Subcutaneous adipose tissue (tissue), 4 donors: ENCODE measurements around the gene ACOT11. TPM values are rescaled to one million over a fixed set of nuclear protein-coding genes. Genes with fewer than 3 reads are reported as not detected.

Source experiments
- total RNA-seq, 4 donors: library from RNA; depleted of rRNA; stranded (reverse); fragments of >200 nt; gene quantifications; one replicate each; pipeline ENCODE4 v1.1.0, GENCODE V29; 2016
- TF ChIP-seq, protein P1 (sequence below): fragments of 450-650 bp; IDR thresholded peaks from one replicate; pipeline ENCODE4 v1.5.1; 2016; ENCODE audit warnings: low read depth, mild to moderate bottlenecking, control low read depth, antibody characterized with exemption, moderate library complexity

ACOT11 gene
- total RNA-seq, 4 donors from 2014 or later: 1.3 to 6.6 (median 2.5) TPM

DNA sequence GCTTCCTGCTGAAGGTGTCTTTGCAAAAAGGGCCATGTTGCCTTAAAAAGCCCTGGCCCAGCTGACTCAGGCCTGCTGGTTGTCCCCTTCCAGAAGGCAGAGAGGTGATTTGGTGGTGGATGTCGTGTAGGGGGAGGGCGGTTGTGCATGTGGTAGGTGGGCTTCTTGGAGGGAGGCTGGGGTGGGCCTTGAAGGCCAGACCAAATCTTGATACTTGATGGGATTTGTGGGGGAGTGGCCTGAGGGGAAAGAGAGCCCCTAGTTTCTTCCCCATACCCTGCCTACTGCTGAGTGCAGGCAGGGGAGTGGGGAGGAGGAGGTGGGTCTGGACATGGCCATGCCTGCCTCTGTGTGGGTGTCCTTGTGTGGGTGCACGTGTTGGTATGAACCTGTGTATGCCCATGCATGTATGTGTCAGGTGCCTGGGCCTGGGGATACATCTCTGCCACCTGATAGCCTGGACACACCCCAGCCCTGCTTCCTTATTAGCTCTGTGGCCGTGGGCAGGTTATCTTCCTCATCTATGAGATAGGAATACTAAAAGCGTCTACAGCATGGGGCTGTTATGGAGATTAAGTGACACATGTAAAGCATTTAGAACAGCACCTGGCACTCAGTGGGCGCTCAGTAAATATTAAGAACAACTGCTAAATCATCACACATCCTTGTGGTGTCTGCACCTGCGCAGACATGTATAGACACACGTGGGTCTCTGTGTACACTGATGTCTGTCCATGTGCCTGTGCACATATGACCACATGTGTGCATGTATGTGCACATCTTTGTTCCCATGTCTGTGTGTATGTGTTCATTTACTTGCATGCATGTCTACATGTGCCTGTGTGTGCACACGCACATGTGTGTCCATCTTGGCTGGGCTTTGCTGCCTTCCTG lies 58.3 kb downstream of the ACOT11 start:
- TF ChIP-seq, protein P1, sequence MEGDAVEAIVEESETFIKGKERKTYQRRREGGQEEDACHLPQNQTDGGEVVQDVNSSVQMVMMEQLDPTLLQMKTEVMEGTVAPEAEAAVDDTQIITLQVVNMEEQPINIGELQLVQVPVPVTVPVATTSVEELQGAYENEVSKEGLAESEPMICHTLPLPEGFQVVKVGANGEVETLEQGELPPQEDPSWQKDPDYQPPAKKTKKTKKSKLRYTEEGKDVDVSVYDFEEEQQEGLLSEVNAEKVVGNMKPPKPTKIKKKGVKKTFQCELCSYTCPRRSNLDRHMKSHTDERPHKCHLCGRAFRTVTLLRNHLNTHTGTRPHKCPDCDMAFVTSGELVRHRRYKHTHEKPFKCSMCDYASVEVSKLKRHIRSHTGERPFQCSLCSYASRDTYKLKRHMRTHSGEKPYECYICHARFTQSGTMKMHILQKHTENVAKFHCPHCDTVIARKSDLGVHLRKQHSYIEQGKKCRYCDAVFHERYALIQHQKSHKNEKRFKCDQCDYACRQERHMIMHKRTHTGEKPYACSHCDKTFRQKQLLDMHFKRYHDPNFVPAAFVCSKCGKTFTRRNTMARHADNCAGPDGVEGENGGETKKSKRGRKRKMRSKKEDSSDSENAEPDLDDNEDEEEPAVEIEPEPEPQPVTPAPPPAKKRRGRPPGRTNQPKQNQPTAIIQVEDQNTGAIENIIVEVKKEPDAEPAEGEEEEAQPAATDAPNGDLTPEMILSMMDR: no peak

DNA sequence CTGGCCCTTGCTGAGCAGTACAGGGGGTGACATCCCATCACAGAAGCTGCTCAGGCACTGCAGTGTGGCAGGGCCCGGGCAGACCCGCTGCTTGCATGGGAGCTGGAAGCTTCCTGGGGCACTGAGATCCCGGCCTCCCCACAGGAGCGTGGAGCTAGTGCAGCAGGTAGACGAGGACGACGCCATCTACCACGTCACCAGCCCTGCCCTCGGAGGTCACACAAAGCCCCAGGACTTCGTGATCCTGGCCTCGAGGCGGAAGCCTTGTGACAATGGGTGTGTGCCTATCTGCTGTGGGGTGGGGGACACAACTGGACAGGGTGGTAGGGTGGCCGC lies 58.9 kb downstream of the ACOT11 start:
- TF ChIP-seq, protein P1: no peak

DNA sequence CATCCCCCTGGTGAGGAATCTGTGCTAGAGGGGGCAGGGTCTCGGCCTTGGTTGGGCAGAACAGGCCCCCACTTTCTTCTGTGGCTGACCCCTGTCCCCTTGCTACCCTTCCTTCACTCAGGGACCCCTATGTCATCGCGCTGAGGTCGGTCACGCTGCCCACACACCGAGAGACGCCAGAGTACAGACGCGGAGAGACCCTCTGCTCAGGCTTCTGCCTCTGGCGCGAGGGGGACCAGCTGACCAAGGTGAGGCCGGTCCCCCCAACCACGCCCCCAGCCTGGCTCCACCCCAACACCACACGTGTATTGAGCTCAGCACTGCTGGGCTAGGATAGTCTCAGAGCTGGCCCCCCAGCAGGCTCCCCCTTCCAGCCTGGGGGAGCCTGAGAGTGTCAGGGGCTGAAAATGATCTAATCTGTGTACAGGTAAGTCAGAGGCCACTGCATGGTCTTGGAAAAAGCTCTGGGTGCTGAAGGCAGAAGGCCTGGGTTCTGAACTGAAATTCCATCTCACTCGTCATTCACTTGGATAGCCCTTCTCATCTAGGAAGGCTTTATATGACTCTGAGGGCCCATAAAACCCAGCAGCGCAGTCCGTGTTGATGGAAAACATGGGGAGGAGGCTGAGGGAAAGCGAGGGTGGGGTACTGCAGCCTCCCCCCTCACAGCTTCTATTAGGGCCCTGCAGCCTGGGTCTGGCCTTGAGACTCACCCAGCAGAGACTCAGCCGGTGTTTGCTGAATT lies 60.0 kb downstream of the ACOT11 start:
- TF ChIP-seq, protein P1: no peak

DNA sequence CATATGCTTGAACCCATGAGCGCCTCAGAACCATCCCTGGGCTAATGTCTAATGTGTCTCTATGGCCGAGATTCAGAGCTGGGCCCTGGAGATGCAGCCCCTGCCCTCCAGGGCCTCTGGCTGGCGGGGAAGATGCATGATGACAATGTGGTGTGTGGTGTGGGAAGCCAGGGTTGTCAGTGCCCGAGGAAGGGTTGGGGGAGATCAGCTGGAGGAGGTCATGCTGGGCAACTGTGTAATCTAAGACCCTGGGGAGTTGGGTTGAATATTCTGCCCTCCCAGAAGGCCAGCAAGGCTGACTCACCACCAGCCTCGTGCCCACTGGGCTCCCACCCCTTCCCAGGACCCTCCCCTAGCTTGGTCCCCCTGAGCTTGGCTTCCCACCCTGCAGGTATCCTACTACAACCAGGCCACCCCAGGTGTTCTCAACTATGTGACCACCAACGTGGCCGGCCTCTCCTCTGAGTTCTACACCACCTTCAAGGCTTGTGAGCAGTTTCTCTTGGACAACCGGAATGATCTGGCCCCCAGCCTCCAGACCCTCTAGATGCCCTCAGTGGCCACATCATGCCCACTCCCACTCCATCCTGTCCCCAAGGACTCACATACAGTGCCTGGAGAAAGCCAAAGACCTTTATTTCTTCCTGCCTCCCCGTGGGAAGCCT lies 60.7 kb downstream of the ACOT11 start:
- TF ChIP-seq, protein P1: no peak

DNA sequence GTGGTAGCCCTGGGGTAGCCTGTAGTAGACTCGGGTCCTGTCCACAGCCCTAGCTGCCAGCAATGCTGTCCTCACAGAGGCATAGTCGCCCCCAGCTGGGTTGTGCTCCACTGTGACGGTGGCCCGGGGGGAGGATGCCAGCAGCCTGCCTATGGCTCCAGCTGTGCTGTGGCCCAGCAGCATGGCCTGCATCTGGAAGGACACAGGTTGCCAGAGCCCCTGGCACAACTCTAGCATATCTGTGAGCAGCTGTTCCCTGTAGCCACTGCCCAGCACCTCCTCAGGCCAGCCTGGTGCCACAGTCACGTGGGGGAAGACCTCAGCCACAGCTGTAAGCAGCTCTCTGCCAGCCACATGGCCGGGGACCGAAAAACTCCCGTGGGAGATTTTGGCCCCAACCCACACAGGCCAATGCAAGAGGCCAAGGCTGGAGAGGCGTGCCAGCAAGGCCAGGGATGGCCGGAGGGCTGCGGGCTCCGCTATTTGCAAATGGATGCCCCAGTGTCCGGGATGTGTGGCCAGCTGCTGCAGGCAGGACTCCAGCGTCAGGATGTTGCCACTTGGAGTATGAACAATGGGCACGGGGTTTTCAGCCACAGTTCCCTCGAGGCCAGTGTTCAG lies 61.4 kb downstream of the ACOT11 start:
- TF ChIP-seq, protein P1: no peak

DNA sequence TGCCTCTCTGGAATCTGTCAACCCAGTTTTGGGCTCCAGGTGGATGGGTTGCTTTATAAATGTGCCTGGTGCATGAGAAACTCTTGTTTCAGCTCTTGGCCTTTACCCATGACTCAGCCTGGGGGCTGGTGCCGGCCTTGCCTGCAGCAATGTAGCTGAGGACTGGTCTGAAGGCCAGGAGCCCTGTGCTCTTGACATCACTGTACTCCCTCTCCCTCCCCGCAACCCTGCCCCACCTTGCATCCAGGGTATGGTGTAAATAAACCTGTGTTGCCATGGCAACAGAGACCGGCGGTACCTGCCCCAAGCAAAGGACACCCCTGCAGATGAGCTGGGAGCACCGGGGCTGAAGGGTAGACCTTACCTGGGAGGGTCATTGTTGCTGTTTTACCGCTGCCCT lies 62.0 kb downstream of the ACOT11 start:
- TF ChIP-seq, protein P1: no peak
